Measurements from ENCODE around the gene NXPH1.

GRCh38 chr7:8516976-8517375, 83.6 kb downstream of the NXPH1 start:
- TF ChIP-seq HDAC2 (IDR thresholded peaks at IDR 0.05) (no peak), CHD2 (IDR thresholded peaks at IDR 0.05; ENCODE audit: low read depth, low read length) (no peak), IRF1 (CRISPR knock-in tag; IDR thresholded peaks at IDR 0.05; ENCODE audit: borderline replicate concordance) (no peak), USF2 (CRISPR knock-in tag; IDR thresholded peaks at IDR 0.05) (no peak), IRF2 (CRISPR knock-in tag; IDR thresholded peaks at IDR 0.05) (no peak), HCFC1 (IDR thresholded peaks at IDR 0.05; ENCODE audit: low read depth, low read length) (no peak), SP1 (CRISPR knock-in tag; IDR thresholded peaks at IDR 0.05) (no peak), ZNF274 (IDR thresholded peaks at IDR 0.05; ENCODE audit: borderline replicate concordance, low read depth, low read length) (no peak), NR2C1 (IDR thresholded peaks at IDR 0.05) (no peak), NR2C1 (tag; IDR thresholded peaks at IDR 0.05) (no peak), PBX2 (CRISPR knock-in tag; IDR thresholded peaks at IDR 0.05; ENCODE audit: low read depth) (no peak), PBX2 (tag; conservative IDR thresholded peaks at IDR 0.05; ENCODE audit: low read depth) (no peak)
- TF ChIP-seq, protein P1, sequence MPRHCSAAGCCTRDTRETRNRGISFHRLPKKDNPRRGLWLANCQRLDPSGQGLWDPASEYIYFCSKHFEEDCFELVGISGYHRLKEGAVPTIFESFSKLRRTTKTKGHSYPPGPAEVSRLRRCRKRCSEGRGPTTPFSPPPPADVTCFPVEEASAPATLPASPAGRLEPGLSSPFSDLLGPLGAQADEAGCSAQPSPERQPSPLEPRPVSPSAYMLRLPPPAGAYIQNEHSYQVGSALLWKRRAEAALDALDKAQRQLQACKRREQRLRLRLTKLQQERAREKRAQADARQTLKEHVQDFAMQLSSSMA (CRISPR knock-in tag; IDR thresholded peaks at IDR 0.05): no peak
- TF ChIP-seq, protein P2, sequence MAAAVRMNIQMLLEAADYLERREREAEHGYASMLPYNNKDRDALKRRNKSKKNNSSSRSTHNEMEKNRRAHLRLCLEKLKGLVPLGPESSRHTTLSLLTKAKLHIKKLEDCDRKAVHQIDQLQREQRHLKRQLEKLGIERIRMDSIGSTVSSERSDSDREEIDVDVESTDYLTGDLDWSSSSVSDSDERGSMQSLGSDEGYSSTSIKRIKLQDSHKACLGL (CRISPR knock-in tag; IDR thresholded peaks at IDR 0.05; ENCODE audit: borderline replicate concordance, poor library complexity, severe bottlenecking): no peak
- TF ChIP-seq, protein P3, sequence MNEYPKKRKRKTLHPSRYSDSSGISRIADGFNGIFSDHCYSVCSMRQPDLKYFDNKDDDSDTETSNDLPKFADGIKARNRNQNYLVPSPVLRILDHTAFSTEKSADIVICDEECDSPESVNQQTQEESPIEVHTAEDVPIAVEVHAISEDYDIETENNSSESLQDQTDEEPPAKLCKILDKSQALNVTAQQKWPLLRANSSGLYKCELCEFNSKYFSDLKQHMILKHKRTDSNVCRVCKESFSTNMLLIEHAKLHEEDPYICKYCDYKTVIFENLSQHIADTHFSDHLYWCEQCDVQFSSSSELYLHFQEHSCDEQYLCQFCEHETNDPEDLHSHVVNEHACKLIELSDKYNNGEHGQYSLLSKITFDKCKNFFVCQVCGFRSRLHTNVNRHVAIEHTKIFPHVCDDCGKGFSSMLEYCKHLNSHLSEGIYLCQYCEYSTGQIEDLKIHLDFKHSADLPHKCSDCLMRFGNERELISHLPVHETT (CRISPR knock-in tag; conservative IDR thresholded peaks at IDR 0.05 in 1 of 2, IDR thresholded peaks at IDR 0.05 in 1 of 2): no peak
